8988T (cell line): ENCODE measurements around the gene PLS1.
"Not testable (repeated sequence)": the region's sequence is repeated elsewhere in the genome, so short reads cannot be mapped to it uniquely, and the experiment has no call there.

ENCODE experiments used
- DNase-seq: peaks from one replicate; pipeline ENCODE4 v3.0.0; 2011

PLS1 gene

DNA sequence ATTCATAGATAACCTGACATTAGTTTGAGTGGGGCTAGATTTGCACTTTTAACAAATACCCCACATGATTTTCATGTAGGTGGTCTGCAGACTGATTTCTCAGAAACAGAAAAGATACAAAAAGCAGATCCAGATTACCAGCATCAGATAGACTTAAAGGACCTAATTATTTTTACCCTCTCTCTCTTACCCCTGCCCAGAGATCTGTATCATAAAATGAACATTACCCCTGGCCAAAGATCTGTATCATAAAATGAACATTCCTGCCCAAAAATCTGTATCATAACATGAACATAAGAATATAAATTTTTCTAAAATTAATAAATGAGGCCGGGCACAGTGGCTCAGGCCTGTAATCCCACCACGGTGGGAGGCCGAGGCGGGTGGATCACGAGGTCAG, 113.0 kb downstream of the PLS1 start:
- no peak for DNase-seq

DNA sequence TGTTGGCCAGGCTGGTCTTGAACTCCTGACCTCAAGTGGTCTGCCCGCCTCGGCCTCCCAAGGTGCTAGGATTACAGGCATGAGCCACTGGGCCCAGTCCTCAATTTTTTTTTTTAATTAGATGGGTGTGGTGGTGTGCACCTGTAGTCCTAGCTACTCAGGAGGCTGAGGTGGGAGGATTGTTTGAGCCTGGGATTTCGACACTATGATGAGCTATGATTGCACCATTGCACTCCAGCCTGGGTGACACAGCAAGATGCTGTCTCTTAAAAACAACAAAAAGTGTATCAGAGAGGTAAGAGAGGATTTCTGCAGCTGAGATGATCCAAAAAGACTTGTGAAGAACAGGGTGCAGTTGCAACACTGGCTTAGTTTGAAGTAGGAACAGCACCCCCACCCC, 118.7 kb downstream of the PLS1 start:
- DNase-seq: not testable (repeated sequence)

DNA sequence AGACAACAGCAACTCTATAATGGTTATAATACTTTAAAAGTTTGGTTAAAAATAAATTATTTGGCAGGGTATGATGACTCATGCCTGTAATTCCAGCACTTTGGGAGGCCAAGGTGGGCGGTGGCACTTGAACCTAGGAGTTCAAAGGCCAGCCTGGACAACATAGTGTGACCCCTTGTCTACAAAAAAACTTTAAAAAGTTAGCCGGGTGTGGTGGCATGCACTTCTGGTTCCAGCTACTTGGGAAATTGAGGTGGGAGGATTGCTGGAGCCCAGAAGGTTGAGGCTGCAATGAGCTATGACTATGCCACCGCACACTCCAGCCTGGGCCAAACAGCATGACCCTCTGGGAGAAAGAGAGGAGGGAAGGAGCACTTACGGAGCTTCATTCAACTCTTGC, 119.9 kb downstream of the PLS1 start:
- DNase-seq: no peak

DNA sequence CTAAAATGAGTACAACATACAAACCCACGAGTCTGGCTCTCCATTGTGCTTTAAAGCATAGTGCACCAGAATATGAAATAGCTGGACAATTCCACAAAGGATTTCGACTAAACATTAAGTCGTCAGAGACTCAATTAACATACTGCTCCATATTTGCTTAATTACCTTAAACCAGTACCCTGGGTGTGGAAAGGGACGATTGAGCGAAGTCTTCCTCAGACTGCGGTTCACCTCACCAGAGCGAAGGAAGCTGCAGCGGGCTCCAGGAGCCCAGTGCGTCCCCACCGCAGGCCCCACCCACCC, 127.4 kb downstream of the PLS1 start:
- DNase-seq: no peak

DNA sequence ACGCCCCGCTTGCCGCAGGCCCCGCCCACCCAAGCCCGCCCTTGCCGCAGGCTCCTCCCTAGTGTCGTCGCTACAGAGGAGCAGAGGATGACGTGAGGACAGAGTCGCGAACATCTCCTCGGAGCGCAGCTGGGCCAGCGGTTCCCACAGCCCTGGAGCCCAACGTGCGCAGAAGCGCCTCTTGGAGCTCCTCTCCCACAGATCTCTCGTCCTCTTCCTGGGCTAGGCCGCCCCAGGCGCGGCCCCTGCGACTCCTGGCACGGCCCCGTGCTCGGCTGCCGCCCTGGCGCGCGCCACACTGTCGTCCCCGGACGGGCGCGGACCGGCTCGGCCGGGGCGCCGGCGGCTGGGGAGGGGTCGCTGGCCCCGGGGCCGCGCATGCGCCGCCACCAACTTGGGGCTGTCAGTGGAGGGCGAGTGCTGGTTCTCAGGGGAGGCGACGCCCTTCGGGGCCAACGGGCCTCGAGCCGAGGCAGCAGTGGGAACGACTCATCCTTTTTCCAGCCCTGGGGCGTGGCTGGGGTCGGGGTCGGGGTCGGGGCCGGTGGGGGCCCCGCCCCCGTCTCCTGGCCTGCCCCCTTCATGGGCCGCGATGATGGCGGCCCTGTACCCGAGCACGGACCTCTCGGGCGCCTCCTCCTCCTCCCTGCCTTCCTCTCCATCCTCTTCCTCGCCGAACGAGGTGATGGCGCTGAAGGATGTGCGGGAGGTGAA, 127.9 kb downstream of the PLS1 start, which contains the start of gene TRPC1:
Gene TRPC1 (plus strand): TSS at position 67 of the 714 bp plus-strand sequence. CDS start 526 bp downstream, at position 593.
- peak; percentile 85 for DNase-seq

DNA sequence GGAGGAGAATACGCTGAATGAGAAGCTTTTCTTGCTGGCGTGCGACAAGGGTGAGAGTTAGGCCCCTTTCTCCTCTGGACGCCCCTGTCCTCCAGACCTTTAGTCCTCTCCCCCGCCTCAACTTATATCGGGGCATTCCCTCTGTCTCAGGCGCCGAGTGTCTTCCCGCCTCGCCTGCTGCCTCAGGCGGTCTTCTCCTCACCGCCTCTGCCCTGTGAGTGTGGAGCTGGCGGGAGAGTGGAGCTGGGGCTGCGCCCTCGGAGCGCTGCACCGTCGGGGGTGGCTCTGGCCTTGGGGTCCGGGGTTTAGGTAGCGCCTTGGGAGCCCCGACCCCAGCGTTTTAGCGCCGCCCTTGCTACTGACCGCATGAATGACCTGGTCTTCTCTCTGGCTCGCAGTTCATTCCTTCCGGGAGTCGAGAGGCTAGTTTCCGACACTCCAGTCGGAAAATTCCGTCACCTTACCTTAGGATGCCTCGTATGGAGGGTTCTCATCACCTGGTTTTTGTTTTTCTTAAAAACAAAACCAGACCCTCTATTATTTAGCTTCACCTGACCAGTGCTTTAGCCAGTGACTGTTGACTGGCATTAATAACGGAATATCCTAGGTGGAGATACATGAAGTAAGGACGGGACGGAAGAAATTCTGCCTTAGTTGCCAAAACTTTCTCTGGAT, 128.6 kb downstream of the PLS1 start:
- no peak for DNase-seq

DNA sequence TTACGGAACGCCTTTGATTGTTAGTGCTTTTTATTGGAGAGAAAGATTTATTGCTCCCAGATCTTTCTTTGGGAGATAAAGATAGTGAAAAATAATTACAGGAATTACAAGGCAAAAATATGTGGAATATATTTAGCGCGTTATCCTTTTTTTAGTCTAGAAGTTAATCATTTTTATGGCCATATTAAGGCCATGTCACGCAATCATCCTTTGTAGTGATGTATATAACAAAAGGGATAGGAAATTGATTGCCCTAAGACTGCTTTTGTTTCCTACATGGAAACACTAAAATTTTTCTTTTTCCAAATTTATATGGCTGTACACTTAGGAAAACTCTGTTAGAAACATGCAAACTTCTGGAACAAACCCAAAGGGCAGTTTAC, 129.2 kb downstream of the PLS1 start:
- DNase-seq: no peak

DNA sequence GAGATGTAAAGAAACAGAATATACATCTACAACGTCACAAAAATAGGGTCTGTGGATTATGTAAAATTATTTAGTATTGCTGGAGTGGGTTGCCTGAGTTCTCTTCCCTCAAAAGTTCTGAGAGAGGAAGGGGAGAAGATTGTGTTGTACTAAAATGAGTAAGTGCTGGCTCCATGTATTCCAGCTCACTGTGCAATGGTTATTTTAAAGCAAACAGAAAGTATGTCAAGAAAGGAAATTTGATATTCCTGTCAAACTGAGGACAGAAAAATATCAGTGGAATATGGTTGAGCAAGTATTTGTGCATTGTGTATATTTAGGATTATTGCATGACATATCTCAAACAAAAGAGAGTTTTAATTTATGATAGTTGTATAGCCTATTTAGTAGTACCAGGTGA, 129.8 kb downstream of the PLS1 start:
- no peak for DNase-seq

DNA sequence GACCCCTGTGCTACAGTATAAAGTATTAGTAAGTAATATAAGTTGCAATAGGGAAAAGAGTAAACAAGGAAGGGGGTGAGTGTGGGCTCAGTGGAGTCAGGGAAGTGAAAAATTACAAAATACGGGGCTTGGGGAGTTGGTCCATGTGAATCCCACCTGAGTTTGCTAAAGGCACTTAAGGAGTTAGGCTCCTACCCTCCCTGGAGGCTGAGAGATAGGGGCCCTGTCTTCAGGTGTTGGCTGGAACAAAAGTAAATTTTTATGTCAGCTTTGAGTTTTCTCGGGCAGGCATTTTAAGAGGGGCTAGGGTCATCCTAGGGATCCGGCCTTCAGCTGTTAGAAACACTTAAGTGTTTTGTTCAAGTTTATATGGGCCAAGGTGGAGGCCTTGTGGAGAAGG, 135.9 kb downstream of the PLS1 start:
- no peak for DNase-seq

DNA sequence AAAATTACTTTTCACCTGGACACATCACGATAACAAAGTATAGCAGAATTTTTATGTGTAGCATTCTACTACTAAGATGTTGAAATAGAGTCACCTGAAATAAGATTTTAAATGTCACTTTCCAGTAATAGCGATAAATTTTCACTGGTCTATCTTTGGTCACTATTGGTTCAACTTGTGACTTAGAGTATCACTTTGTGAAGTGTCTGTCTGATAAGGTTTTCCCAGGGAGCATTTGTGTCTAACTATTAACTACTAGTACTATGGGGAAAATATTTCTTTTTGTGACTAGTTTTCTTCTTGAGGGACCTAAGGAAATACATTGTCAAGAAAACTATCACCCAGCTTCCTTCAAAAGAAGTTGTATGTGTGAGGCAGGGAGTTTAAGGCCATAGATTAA, 138.6 kb downstream of the PLS1 start:
- no peak for DNase-seq

DNA sequence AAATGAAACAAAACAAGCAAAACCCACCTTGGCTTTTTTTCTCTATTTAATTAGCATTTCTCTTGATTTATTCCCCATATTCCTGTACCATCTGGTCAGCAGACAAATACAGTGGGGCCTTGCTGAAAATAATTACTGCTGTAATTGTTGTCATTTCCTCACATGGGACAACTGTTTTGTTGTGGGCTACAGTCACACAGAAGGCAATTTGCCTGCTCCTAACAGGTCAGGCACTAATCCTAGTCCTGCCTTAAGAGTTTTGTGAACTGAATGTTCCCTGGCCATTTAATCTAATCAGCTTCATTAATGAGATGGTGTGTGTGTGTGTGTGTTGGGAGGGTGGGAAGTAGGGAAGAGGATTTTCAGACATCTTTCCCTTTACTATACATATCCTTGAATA, 139.3 kb downstream of the PLS1 start:
- DNase-seq: no peak

DNA sequence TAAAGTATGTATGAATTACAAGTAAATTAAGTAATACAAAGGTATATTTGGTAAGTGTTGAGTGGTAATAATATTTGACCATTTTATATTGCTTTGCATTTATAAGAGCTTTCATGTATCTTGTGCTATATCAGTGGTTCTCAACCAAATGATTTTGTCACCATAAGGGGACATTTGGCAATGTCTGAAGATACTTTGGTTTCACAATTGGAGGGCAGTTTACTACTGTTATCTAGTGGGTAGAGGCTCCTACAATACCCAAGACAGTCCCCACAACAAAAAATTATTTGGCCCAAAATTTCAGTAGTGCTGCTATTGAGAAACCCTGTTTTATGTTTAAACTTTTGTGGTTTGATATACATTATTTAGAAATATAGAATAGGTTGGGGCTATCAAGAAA, 142.2 kb downstream of the PLS1 start:
- no peak for DNase-seq

DNA sequence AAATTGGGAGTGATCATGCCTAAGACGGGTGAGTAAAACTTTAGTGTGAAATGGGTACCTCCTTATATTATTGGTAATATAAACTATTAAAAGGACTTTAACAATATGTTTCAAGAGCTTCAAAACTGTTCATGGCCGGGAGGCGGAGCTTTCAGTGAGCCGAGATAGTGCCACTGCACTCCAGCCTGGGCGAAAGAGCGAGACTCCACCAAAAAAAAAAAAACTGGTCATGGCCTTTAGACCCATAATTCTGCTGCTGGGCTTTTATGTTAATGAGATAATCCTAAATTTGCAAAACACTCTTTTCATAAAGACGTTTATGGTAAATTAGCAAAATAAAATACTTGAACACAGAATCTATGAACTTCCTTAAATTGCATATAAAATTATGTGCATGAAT, 150.5 kb downstream of the PLS1 start:
- no peak for DNase-seq

DNA sequence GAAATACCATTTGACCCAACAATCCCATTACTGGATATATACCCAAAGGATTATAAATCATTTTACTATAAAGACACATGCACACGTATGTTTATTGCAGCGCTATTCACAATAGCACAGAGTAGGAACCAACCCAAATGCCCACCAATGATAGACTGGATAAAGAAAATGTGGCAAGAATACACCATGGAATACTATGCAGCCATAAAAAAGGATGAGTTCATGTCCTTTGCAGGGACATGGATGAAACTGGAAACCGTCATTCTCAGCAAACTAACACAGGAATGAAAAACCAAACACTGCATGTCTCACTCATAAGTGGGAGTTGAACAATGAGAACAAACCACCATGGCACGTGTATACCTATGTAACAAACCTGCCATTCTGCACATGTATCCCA, 154.3 kb downstream of the PLS1 start:
- DNase-seq: not testable (repeated sequence)

DNA sequence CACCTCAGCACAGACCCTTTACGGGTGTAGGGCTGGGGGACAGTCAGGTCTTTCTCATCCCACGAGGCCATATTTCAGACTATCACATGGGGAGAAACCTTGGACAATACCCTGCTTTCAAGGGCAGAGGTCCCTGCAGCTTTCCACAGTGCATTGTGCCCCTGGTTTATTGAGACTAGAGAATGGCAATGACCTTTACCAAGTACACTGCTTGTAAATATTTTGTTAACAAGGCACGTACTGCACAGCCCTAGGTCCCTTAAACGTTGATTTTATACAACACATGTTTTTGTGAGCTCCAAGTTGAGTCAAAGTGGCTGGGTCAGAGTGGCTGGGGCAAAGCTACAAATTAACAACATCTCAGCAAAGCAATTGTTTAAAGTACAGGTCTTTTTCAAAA, 156.4 kb downstream of the PLS1 start:
- DNase-seq: not testable (repeated sequence)

DNA sequence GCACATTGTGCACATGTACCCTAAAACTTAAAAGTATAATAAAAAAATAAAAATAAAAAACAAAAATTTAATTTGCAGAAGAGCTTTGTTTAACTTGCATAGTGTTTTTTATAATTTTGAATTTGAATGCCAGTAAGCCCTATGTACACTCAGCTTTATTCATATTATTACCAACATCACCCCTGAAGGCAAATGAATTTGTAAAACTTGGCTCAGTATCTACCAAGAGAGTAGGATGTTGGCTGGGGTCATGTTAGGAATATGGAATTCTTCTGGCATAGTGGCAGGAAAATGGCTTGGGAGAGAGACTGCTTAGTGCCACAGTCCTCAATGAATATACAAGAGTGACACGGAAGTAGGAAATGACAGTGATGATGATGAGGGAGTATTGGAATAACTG, 158.3 kb downstream of the PLS1 start:
- no peak for DNase-seq
